OCI-LY7 (cell line): Measurements from ENCODE around the gene MNDA. TPM values are rescaled to one million over a fixed set of nuclear protein-coding genes. Genes with fewer than 3 reads are reported as not detected.

Experiments used
- BruUV-seq: library from RNA; stranded (reverse); fragments of 400-500 nt; replicated peaks from 2 replicates; lab custom pipeline; 2021; lab: Mats Ljungman, UMichigan
- CTCF ChIA-PET: fragments of 300-600 bp; sonication (Branson Sonifier 250); formaldehyde crosslinking; loops from one replicate; lab custom pipeline; 2022; ENCODE audit warnings: antibody characterized with exemption; ENCODE audit not compliant: unreplicated experiment; lab: Charles Lee
- POLR2A ChIA-PET: fragments of 300-600 bp; sonication (Branson Sonifier 250); formaldehyde crosslinking; loops from one replicate; lab custom pipeline; 2022; ENCODE audit warnings: antibody characterized with exemption; lab: Charles Lee
- DNase-seq: peaks from one replicate; pipeline ENCODE4 v3.0.0-alpha.2; 2015; ENCODE audit warnings: low spot score
- H2AFZ ChIP-seq: fragments of 200-600 bp; sonication (generic), shearing (Covaris generic); 2 replicates; pipeline ENCODE4 v1.6.1; 2014; ENCODE audit warnings: mild to moderate bottlenecking, antibody characterized with exemption, low read length, moderate library complexity
- H3K27ac ChIP-seq: fragments of 200-600 bp; sonication (generic); 2 replicates; pipeline ENCODE4 v1.5.1; 2014; ENCODE audit warnings: mixed run types, low read depth, mild to moderate bottlenecking, moderate library complexity, low read length, inconsistent platforms; ENCODE audit not compliant: poor library complexity, severe bottlenecking
- H3K36me3 ChIP-seq: fragments of 200-600 bp; sonication (generic); 2 replicates; pipeline ENCODE4 v1.6.1; 2014; ENCODE audit warnings: mild to moderate bottlenecking, antibody characterized with exemption, low read length, moderate library complexity, mixed read lengths; ENCODE audit not compliant: insufficient read depth
- H3K4me1 ChIP-seq: fragments of 200-600 bp; sonication (generic); 2 replicates; pipeline ENCODE4 v1.5.1; 2014; ENCODE audit warnings: mild to moderate bottlenecking, low read length; ENCODE audit not compliant: insufficient read depth, poor library complexity, severe bottlenecking
- H3K4me2 ChIP-seq: fragments of 200-600 bp; sonication (generic); 2 replicates; pipeline ENCODE4 v1.6.1; 2014; ENCODE audit warnings: mild to moderate bottlenecking, low read length
- H3K4me3 ChIP-seq: fragments of 200-600 bp; sonication (generic); 2 replicates; pipeline ENCODE4 v1.5.1; 2014; ENCODE audit warnings: mild to moderate bottlenecking, low read depth, low read length; ENCODE audit not compliant: poor library complexity, severe bottlenecking
- H3K79me2 ChIP-seq: fragments of 200-600 bp; sonication (generic); 2 replicates; pipeline ENCODE4 v1.6.1; 2016; ENCODE audit warnings: low read depth, mild to moderate bottlenecking, low read length, moderate library complexity, mixed read lengths; ENCODE audit not compliant: insufficient read depth
- H3K9me2 ChIP-seq: fragments of 200-600 bp; sonication (generic); 2 replicates; pipeline ENCODE4 v1.6.1; 2016; ENCODE audit warnings: mild to moderate bottlenecking, low read length, mixed read lengths; ENCODE audit not compliant: insufficient read depth
- H3K9me3 ChIP-seq: fragments of 200-600 bp; sonication (generic); 2 replicates; pipeline ENCODE4 v1.6.1; 2014; ENCODE audit warnings: mild to moderate bottlenecking, mixed run types, low read length, mixed read lengths
- H4K20me1 ChIP-seq: fragments of 200-600 bp; sonication (generic); 2 replicates; pipeline ENCODE4 v1.6.1; 2014; ENCODE audit warnings: mild to moderate bottlenecking, antibody characterized with exemption, low read length, moderate library complexity, mixed read lengths; ENCODE audit not compliant: insufficient read depth
- CTCF ChIP-seq: fragments of 200-600 bp; sonication (generic); conservative IDR thresholded peaks from 2 replicates; pipeline ENCODE4 v1.5.1; 2014; ENCODE audit warnings: mild to moderate bottlenecking, antibody characterized with exemption, low read length, moderate library complexity, mixed read lengths
- EZH2phosphoT487 ChIP-seq: fragments of 200-600 bp; sonication (generic); IDR thresholded peaks from 2 replicates; pipeline ENCODE4 v1.6.1; 2018; ENCODE audit warnings: low read depth, borderline replicate concordance, mild to moderate bottlenecking, mixed run types, antibody characterized with exemption, low read length, moderate library complexity, mixed read lengths
- intact Hi-C: fragments of 100-400 bp; cut with micrococcal nuclease; formaldehyde crosslinking; loops from one replicate; pipeline ENCODE4 v1.10.0; 2022; ENCODE audit not compliant: unreplicated experiment
- total RNA-seq, 2 experiments: library from RNA; depleted of rRNA in 1 of 2; stranded (reverse); fragments of >200 nt in 1 of 2; shearing (Covaris generic) in 1 of 2; gene quantifications; 2 replicates each; pipeline ENCODE4 v1.2.3, GENCODE V29; 2014 to 2022

The MNDA gene
- total RNA-seq, 2 experiments from 2014 or later: not detected

- Histone ChIP-seq H3K79me2 (no peaks in the 10 kb centered on the region), H2AFZ (no peak overlapping the region), H3K4me3 (no peak overlapping the region), H3K4me1 (no peaks in the 10 kb centered on the region), H3K9me3 (0 out of 2 replicates have a peak, but pooled peaks cover 4% of the 10 kb centered on the region), H3K27ac (no peak overlapping the region), H3K4me2 (no peak overlapping the region), H3K9me2 (no peaks in the 10 kb centered on the region), H4K20me1 (no peaks in the 10 kb centered on the region), H3K36me3 (no peaks in the 10 kb centered on the region)
- no peak for TF ChIP-seq EZH2phosphoT487
- TF ChIP-seq CTCF: no peak
- intact Hi-C loops: no loop called here
- no peak for DNase-seq
- no TSS peak for BruUV-seq
- ChIA-PET POLR2A (interaction anchor here (0.7 kb wide), 1 partner anchor 9 kb away, joined by 4 read pairs; no protein-coding TSS in a partner anchor), CTCF (no interaction called here)
These were observed 4.9 kb downstream of the MNDA start for GRCh38 chr1:158836038-158836437.

DNA sequence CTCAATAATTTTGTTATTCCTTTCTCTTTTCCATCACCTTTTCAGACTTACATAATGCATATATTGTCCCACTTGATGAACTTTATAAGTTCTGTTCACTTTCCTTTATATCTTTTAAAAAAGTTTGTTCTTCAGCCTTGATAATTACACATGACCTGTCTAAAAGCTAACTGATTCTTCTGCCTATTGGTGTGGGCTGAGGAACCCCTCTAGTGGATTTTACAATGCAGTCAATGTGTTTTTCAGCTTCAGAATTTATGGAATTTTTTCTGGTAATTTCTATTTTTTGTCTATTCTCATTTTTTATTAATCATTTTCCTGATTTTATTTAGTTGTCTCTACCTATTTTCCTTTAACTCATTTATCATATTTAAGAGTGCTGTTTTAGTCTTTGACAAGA lies 7.5 kb downstream of the MNDA start:
- no peak overlapping the region for H3K4me3 ChIP-seq
- no peak overlapping the region for H3K4me2 ChIP-seq
- no peaks in the 10 kb centered on the region for H3K4me1 ChIP-seq
- no peak overlapping the region for H2AFZ ChIP-seq
- intact Hi-C loops: no loop called here
- no peak for DNase-seq
- ChIA-PET CTCF (no interaction called here), POLR2A (no interaction called here)
- no peaks in the 10 kb centered on the region for H3K9me2 ChIP-seq
- H3K9me3 ChIP-seq: 0 out of 2 replicates have a peak, but pooled peaks cover 4% of the 10 kb centered on the region
- no TSS peak for BruUV-seq
- no peak overlapping the region for H3K27ac ChIP-seq
- H3K36me3 ChIP-seq: no peaks in the 10 kb centered on the region
- H3K79me2 ChIP-seq: no peaks in the 10 kb centered on the region
- no peak for TF ChIP-seq EZH2phosphoT487
- no peak for TF ChIP-seq CTCF
- H4K20me1 ChIP-seq: no peaks in the 10 kb centered on the region

DNA sequence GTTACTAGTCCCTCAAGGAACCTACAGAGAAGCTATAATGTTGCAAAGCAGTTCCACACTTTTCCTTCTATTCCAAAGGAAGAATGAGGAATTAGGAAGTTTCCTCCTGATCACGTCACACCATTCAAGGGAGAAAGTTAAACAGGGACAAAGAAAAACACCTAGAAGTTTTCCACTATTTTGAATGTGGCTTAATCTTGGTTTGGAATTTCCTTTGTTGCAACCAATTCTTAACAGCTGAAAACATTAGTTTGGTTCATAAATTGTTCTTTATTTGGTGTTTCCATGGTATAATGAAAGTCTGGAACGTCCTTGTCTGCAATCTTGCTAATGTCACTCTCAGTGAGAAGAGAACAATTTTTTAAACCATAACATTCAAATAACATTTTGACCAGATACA lies 8.4 kb downstream of the MNDA start:
- no TSS peak for BruUV-seq
- intact Hi-C loops: no loop called here
- TF ChIP-seq CTCF (no peak), EZH2phosphoT487 (no peak)
- H4K20me1 ChIP-seq: no peaks in the 10 kb centered on the region
- DNase-seq: no peak
- no peaks in the 10 kb centered on the region for H3K79me2 ChIP-seq
- H3K9me3 ChIP-seq: 0 out of 2 replicates have a peak, but pooled peaks cover 4% of the 10 kb centered on the region
- H3K36me3 ChIP-seq: no peaks in the 10 kb centered on the region
- no peak overlapping the region for H3K4me3 ChIP-seq
- H3K4me1 ChIP-seq: no peaks in the 10 kb centered on the region
- H2AFZ ChIP-seq: no peak overlapping the region
- H3K9me2 ChIP-seq: no peaks in the 10 kb centered on the region
- no peak overlapping the region for H3K27ac ChIP-seq
- no peak overlapping the region for H3K4me2 ChIP-seq
- ChIA-PET POLR2A (no interaction called here), CTCF (no interaction called here)
